ENCODE results near the gene MTRF1.
A peak's percentile ranks its signal among the peaks of the same experiment; 100 is the strongest.

MTRF1 gene

DNA sequence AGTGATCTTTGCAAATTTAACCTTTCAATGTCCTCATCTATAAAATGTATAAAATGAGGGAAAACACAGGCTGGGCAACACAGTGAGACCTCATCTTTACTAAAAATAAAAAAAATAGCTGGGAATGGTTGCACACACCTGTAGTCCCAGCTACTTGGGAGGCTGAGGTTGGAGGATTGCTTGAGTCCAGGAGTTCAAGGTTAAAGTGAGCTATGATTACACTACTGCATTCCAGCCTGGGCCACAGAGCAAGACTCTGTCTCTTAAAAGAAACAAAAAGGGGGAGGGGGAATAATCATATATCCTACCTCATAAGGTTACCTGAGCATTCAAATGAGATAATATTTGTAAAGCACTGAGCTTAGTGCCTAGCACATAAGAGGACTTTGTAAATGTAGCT, 5.8 kb downstream of the MTRF1 start:
- Histone ChIP-seq H3K36me3 (replicated peaks) (peaks cover 1% of the 10 kb centered on the region), H3K4me3 (ENCODE audit: low read depth, low read length) (no peak overlapping the region), H3K27ac (no peak overlapping the region), H3K27me3 (replicated peaks) (no peaks in the 10 kb centered on the region)
- in situ Hi-C loops (cut with HindIII; ENCODE audit: low pct_ligation_motif_present, low sequenced_read_pairs), result no loop called here
- TF ChIP-seq, protein P1, sequence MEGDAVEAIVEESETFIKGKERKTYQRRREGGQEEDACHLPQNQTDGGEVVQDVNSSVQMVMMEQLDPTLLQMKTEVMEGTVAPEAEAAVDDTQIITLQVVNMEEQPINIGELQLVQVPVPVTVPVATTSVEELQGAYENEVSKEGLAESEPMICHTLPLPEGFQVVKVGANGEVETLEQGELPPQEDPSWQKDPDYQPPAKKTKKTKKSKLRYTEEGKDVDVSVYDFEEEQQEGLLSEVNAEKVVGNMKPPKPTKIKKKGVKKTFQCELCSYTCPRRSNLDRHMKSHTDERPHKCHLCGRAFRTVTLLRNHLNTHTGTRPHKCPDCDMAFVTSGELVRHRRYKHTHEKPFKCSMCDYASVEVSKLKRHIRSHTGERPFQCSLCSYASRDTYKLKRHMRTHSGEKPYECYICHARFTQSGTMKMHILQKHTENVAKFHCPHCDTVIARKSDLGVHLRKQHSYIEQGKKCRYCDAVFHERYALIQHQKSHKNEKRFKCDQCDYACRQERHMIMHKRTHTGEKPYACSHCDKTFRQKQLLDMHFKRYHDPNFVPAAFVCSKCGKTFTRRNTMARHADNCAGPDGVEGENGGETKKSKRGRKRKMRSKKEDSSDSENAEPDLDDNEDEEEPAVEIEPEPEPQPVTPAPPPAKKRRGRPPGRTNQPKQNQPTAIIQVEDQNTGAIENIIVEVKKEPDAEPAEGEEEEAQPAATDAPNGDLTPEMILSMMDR (IDR thresholded peaks at IDR 0.05; ENCODE audit: low read depth, low read length, missing control alignments), result no peak
- DNase-seq, result no peak

- in situ Hi-C loops (cut with HindIII; ENCODE audit: low pct_ligation_motif_present, low sequenced_read_pairs), result no loop called here
- Histone ChIP-seq H3K27ac (no peak overlapping the region), H3K4me3 (ENCODE audit: low read depth, low read length) (no peak overlapping the region), H3K27me3 (replicated peaks) (no peaks in the 10 kb centered on the region), H3K36me3 (replicated peaks) (peaks cover 4% of the 10 kb centered on the region)
- TF ChIP-seq, protein P1 (IDR thresholded peaks at IDR 0.05; ENCODE audit: low read depth, low read length, missing control alignments), result no peak
- no peak for DNase-seq
Observed at GRCh38 chr13:41254902-41255301, 8.5 kb downstream of the MTRF1 start.

GRCh38 chr13:41250993-41251392, 12.4 kb downstream of the MTRF1 start:
- TF ChIP-seq, protein P1 (IDR thresholded peaks at IDR 0.05; ENCODE audit: low read depth, low read length, missing control alignments), result no peak
- Histone ChIP-seq H3K27me3 (replicated peaks) (no peaks in the 10 kb centered on the region), H3K27ac (no peak overlapping the region), H3K4me3 (ENCODE audit: low read depth, low read length) (no peak overlapping the region), H3K36me3 (replicated peaks) (peaks cover 9% of the 10 kb centered on the region)
- DNase-seq, result no peak
- in situ Hi-C loops (cut with HindIII; ENCODE audit: low pct_ligation_motif_present, low sequenced_read_pairs), result no loop called here

- Histone ChIP-seq H3K27ac (no peak overlapping the region), H3K36me3 (replicated peaks) (peaks cover 5% of the 10 kb centered on the region), H3K4me3 (ENCODE audit: low read depth, low read length) (no peak overlapping the region), H3K27me3 (replicated peaks) (no peaks in the 10 kb centered on the region)
- in situ Hi-C loops (cut with HindIII; ENCODE audit: low pct_ligation_motif_present, low sequenced_read_pairs), result no loop called here
- DNase-seq, result no peak
- TF ChIP-seq, protein P1 (IDR thresholded peaks at IDR 0.05; ENCODE audit: low read depth, low read length, missing control alignments), result no peak
Observed at GRCh38 chr13:41246969-41247680, 16.3 kb downstream of the MTRF1 start.

DNA sequence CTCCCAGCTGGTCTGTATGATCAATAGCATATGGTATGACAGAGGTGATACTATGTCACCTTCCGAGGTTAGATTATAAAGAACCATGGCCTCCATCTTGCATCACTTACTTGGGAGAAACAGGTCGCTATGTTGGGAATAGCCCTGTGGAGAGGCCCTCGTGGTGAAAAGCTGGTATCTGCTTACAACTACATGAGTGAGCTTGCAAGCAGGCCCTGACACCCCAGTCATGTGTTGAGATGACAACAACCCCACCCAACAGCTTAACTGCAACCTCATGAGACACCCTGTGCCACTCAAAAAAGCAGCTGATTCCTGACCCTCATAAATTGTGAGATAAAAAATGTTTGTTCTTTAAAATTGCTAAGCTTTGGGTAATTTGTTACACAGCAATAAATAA, 18.8 kb downstream of the MTRF1 start:
- TF ChIP-seq, protein P1 (IDR thresholded peaks at IDR 0.05; ENCODE audit: low read depth, low read length, missing control alignments), result no peak
- H3K4me3 ChIP-seq (ENCODE audit: low read depth, low read length), result no peak overlapping the region
- H3K27ac ChIP-seq, result no peak overlapping the region
- H3K27me3 ChIP-seq (replicated peaks), result no peaks in the 10 kb centered on the region
- peaks cover 5% of the 10 kb centered on the region for H3K36me3 ChIP-seq (replicated peaks)
- in situ Hi-C loops (cut with HindIII; ENCODE audit: low pct_ligation_motif_present, low sequenced_read_pairs), result no loop called here
- peak; percentile 17 for DNase-seq

DNA sequence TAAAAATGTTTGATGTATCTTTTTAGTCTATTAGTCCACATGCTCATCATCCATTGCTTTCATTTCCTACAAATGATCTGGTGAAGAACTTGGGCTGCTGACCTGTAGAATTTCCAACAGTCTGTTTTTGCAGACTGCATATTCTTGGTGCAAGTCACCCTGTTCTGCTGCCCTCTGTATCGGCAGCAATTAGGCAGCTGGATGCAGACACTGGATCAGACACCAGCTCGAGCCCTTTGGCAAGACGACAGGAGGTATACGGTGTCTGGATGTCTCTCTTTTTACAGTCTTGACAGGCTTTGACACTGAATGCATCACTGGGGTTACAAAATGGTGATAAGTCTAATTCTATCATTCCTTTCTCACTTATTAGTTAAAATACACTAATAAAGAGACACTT, 21.8 kb downstream of the MTRF1 start:
- Histone ChIP-seq H3K36me3 (replicated peaks) (no peaks in the 10 kb centered on the region), H3K27me3 (replicated peaks) (no peaks in the 10 kb centered on the region), H3K4me3 (ENCODE audit: low read depth, low read length) (no peak overlapping the region), H3K27ac (no peak overlapping the region)
- TF ChIP-seq, protein P1 (IDR thresholded peaks at IDR 0.05; ENCODE audit: low read depth, low read length, missing control alignments), result no peak
- no peak for DNase-seq
- in situ Hi-C loops (cut with HindIII; ENCODE audit: low pct_ligation_motif_present, low sequenced_read_pairs), result no loop called here

Data from brain microvascular endothelial cell (primary cell).